ENCODE results near the gene KRT39. TPM values are rescaled to one million over a fixed set of nuclear protein-coding genes. Genes with fewer than 3 reads are reported as not detected.

Gene KRT39
- total and polyA plus RNA-seq, 2 of the 13 experiments (the other 11 are each of a cell fraction or from before 2014, with no cell fraction given), result 0.07 to 1.2 TPM

- no peak for TF ChIP-seq ZNF234 (CRISPR knock-in tag; conservative IDR thresholded peaks at IDR 0.05)
- no peak for TF ChIP-seq BCL3 (CRISPR knock-in tag; IDR thresholded peaks at IDR 0.05)
- no peak for TF ChIP-seq PATZ1 (CRISPR knock-in tag; IDR thresholded peaks at IDR 0.05)
- TF ChIP-seq EHMT2 (IDR thresholded peaks at IDR 0.05; ENCODE audit: borderline replicate concordance, low read depth, low read length), result no peak
- TF ChIP-seq RFX5 (IDR thresholded peaks at IDR 0.05; ENCODE audit: low read depth, low read length), result peak; percentile 10; the same call in 1 of the 2 replicates
- no peak for TF ChIP-seq ZNF230 (CRISPR knock-in tag; IDR thresholded peaks at IDR 0.05)
- TF ChIP-seq WIZ (CRISPR knock-in tag; IDR thresholded peaks at IDR 0.05), result no peak
- no peak for TF ChIP-seq ZNF574 (CRISPR knock-in tag; IDR thresholded peaks at IDR 0.05)
- TF ChIP-seq ZNF556 (CRISPR knock-in tag; IDR thresholded peaks at IDR 0.05; ENCODE audit: borderline replicate concordance), result no peak
- TF ChIP-seq FOXO1 (CRISPR knock-in tag; IDR thresholded peaks at IDR 0.05), result peak; percentile 39; the same call in 1 of the 2 replicates
- TF ChIP-seq ZNF709 (CRISPR knock-in tag; IDR thresholded peaks at IDR 0.05), result no peak
- TF ChIP-seq MAFF (IDR thresholded peaks at IDR 0.05; ENCODE audit: low read depth, low read length), result peak; percentile 9; the same call in 1 of the 2 replicates
- no peak for TF ChIP-seq SOX6 (IDR thresholded peaks at IDR 0.05)
- TF ChIP-seq SOX6 (CRISPR knock-in tag; IDR thresholded peaks at IDR 0.05), result peak; percentile 53; the same call in 1 of the 2 replicates
- peak; percentile 46; the same call in 1 of the 2 replicates for TF ChIP-seq HMGXB3 (CRISPR knock-in tag; IDR thresholded peaks at IDR 0.05; ENCODE audit: borderline replicate concordance)
- no peak for TF ChIP-seq ZMYM2 (CRISPR knock-in tag; IDR thresholded peaks at IDR 0.05)
- no peak for TF ChIP-seq ZZZ3 (CRISPR knock-in tag; IDR thresholded peaks at IDR 0.05; ENCODE audit: borderline replicate concordance)
- no peak for TF ChIP-seq HINFP (CRISPR knock-in tag; IDR thresholded peaks at IDR 0.05; ENCODE audit: low read depth)
- TF ChIP-seq NR2F2 (IDR thresholded peaks at IDR 0.05; ENCODE audit: borderline replicate concordance, low read depth), result no peak
These were observed 51.5 kb downstream of the KRT39 start (continued) for GRCh38 chr17:40915199-40915661.

Data from HepG2 (cell line).